Right cardiac atrium (tissue), 5 donors: ENCODE measurements around the gene LCE1F. TPM values are rescaled to one million over a fixed set of nuclear protein-coding genes. Genes with fewer than 3 reads are reported as not detected.
A peak's percentile ranks its signal among the peaks of the same experiment; 100 is the strongest.

Experiments
- ATAC-seq, 2 donors: fragments of 200-7000 bp; cut with Tn5 transposase; one replicate each; pipeline versions ENCODE4 v1.8.0 to v1.9.1; 2020; ENCODE audit warnings: moderate library complexity in 2 of 2, mild to moderate bottlenecking in 1 of 2
- DNase-seq, 3 donors: peaks; one replicate each; pipeline ENCODE4 v3.0.0-alpha.2; 2020
- H3K27ac ChIP-seq: one replicate; pipeline ENCODE4 v1.5.1; 2013; ENCODE audit warnings: mild to moderate bottlenecking, low read length, control low read depth, moderate library complexity
- H3K27me3 ChIP-seq: one replicate; pipeline ENCODE4 v1.6.1; 2013; ENCODE audit not compliant: control insufficient read depth, insufficient read depth
- H3K4me1 ChIP-seq: one replicate; pipeline ENCODE4 v1.6.1; 2013; ENCODE audit warnings: low read length; ENCODE audit not compliant: control insufficient read depth, insufficient read depth
- H3K4me3 ChIP-seq: one replicate; pipeline ENCODE4 v1.5.1; 2013; ENCODE audit warnings: low read length, control low read depth
- H3K9me3 ChIP-seq: one replicate; pipeline ENCODE4 v1.6.1; 2013; ENCODE audit warnings: low read length; ENCODE audit not compliant: control insufficient read depth
- WGBS: extraction: QIAGEN DNeasy Blood & Tissue Kit; methylation state at CpG from one replicate; pipeline ENCODE4 v1.1.7; 2013; 5-methylcytosine and 5-hydroxymethylcytosine counted together
- intact Hi-C, 4 donors: fragments of 100-400 bp; cut with DNase I; formaldehyde crosslinking; loops; one replicate each; pipeline versions ENCODE4 v1.11.0 to v1.14.0; 2022 to 2023
- polyA plus RNA-seq: library from polyadenylated mRNA; stranded (reverse); fragments of 200-250 nt; gene quantifications from one replicate; pipeline ENCODE4 v1.2.3, GENCODE V29; 2013
- total RNA-seq, 4 donors: library from RNA; stranded (reverse); fragmentation: NEBNext Ultra II Directional; extraction: Animal tissue kit (Norgen Biotek cat#: 25700); gene quantifications; one replicate each; pipeline ENCODE4 v1.2.1, GENCODE V29; 2021
- donor health status: healthy with polysubstance abuse.
- donor health status: DM: no; HTN: yes; CAD: no.
- donor health status: DM: no; HTN: no; CAD: no.
- donor health status: DM: no; HTN: yes; CAD: no; lungs with severe emphysema.
- donor health status: DM: yes; HTN: yes; CAD: no.

LCE1F gene
- total and polyA plus RNA-seq, 5 donors = not detected

- no peaks in the 10 kb centered on the region for H3K9me3 ChIP-seq
- H3K4me3 ChIP-seq = no peak overlapping the region
- H3K4me1 ChIP-seq = no peaks in the 10 kb centered on the region
- H3K27me3 ChIP-seq = no peaks in the 10 kb centered on the region
- 52% methylated on average over 4 of the region's 4 CpGs for WGBS
- DNase-seq (peak in 1 of 3 donors; percentile 11), ATAC-seq (no peak)
- no peak overlapping the region for H3K27ac ChIP-seq
- intact Hi-C loops = no loop called here
Measured at GRCh38 chr1:152777510-152778137, 2.7 kb downstream of the LCE1F start.

- H3K9me3 ChIP-seq = no peaks in the 10 kb centered on the region
- H3K27ac ChIP-seq = no peak overlapping the region
- no peak overlapping the region for H3K4me3 ChIP-seq
- WGBS = 50% methylated on average over 2 of the region's 2 CpGs
- ATAC-seq (no peak), DNase-seq (no peak)
- H3K27me3 ChIP-seq = no peaks in the 10 kb centered on the region
- intact Hi-C loops = no loop called here
- no peaks in the 10 kb centered on the region for H3K4me1 ChIP-seq
Measured at GRCh38 chr1:152783095-152783494, 8.2 kb downstream of the LCE1F start.

GRCh38 chr1:152786077-152786476 is 11.1 kb downstream of the LCE1F start, which contains the start of gene LCE1E:
TSS of gene LCE1E (plus strand) at chr1:152786257. CDS start at chr1:152787300, 1,043 bp downstream.
- ATAC-seq = no peak
- no peaks in the 10 kb centered on the region for H3K27me3 ChIP-seq
- H3K4me3 ChIP-seq = no peak within 1 kb of the TSS

GRCh38 chr1:152795686-152796085 is 20.7 kb downstream of the LCE1F start:
- H3K27ac ChIP-seq = no peak overlapping the region
- intact Hi-C loops = no loop called here
- ATAC-seq (no peak), DNase-seq (no peak)
- no peaks in the 10 kb centered on the region for H3K27me3 ChIP-seq
- WGBS = 60% methylated on average over 4 of the region's 4 CpGs
- H3K9me3 ChIP-seq = no peaks in the 10 kb centered on the region
- H3K4me1 ChIP-seq = no peaks in the 10 kb centered on the region
- H3K4me3 ChIP-seq = no peak overlapping the region

More at GRCh38 chr1:152786077-152786476, 11.1 kb downstream of the LCE1F start, which contains the start of gene LCE1E:
- H3K27ac ChIP-seq = no peak within 1 kb of the TSS
- intact Hi-C loops = no loop called here
- 26% methylated on average over 2 of the region's 2 CpGs for WGBS
- DNase-seq = no peak
- H3K9me3 ChIP-seq = no peaks in the 10 kb centered on the region
- no peaks in the 10 kb centered on the region for H3K4me1 ChIP-seq

GRCh38 chr1:152796421-152796820 is 21.5 kb downstream of the LCE1F start, which contains the start of gene LCE1D:
TSS of gene LCE1D (plus strand) at chr1:152796721. CDS start at chr1:152797795, 1,074 bp downstream.
- WGBS = 46% methylated on average over 3 of the region's 3 CpGs
- intact Hi-C loops = no loop called here
- ATAC-seq = no peak

GRCh38 chr1:152801333-152801732 is 26.4 kb downstream of the LCE1F start:
- no peaks in the 10 kb centered on the region for H3K4me1 ChIP-seq
- WGBS = 52% methylated on average over 1 of the region's 1 CpG
- DNase-seq (no peak), ATAC-seq (no peak)
- H3K27ac ChIP-seq = no peak overlapping the region
- no peaks in the 10 kb centered on the region for H3K27me3 ChIP-seq
- intact Hi-C loops = no loop called here
- no peak overlapping the region for H3K4me3 ChIP-seq
- H3K9me3 ChIP-seq = no peaks in the 10 kb centered on the region

More at GRCh38 chr1:152796421-152796820, 21.5 kb downstream of the LCE1F start, which contains the start of gene LCE1D:
- DNase-seq = no peak
- no peaks in the 10 kb centered on the region for H3K9me3 ChIP-seq
- H3K27me3 ChIP-seq = no peaks in the 10 kb centered on the region
- no peak within 1 kb of the TSS for H3K4me3 ChIP-seq
- H3K4me1 ChIP-seq = no peaks in the 10 kb centered on the region
- no peak within 1 kb of the TSS for H3K27ac ChIP-seq

GRCh38 chr1:152806576-152806975 is 31.6 kb downstream of the LCE1F start, which contains the start of gene LCE1C:
TSS of gene LCE1C (minus strand) at chr1:152806651. CDS start at chr1:152805478, 1,173 bp downstream.
- WGBS = 57% methylated on average over 3 of the region's 3 CpGs
- no peak within 1 kb of the TSS for H3K4me3 ChIP-seq
- H3K27ac ChIP-seq = no peak within 1 kb of the TSS
- intact Hi-C loops = no loop called here
- no peaks in the 10 kb centered on the region for H3K27me3 ChIP-seq
- ATAC-seq (no peak), DNase-seq (no peak)
- no peaks in the 10 kb centered on the region for H3K9me3 ChIP-seq
- H3K4me1 ChIP-seq = no peaks in the 10 kb centered on the region

GRCh38 chr1:152811050-152811449 is 36.1 kb downstream of the LCE1F start:
- Histone ChIP-seq H3K4me1 (no peaks in the 10 kb centered on the region), H3K4me3 (no peak overlapping the region), H3K27ac (no peak overlapping the region), H3K9me3 (no peaks in the 10 kb centered on the region), H3K27me3 (no peaks in the 10 kb centered on the region)
- WGBS = 68% methylated on average over 2 of the region's 2 CpGs
- DNase-seq = no peak
- ATAC-seq = no peak
- intact Hi-C loops = no loop called here

- ATAC-seq (no peak), DNase-seq (no peak)
- no peaks in the 10 kb centered on the region for H3K27me3 ChIP-seq
- no peak within 1 kb of the TSS for H3K27ac ChIP-seq
- H3K4me1 ChIP-seq = no peaks in the 10 kb centered on the region
- H3K9me3 ChIP-seq = no peaks in the 10 kb centered on the region
- intact Hi-C loops = no loop called here
- 88% methylated on average over 2 of the region's 2 CpGs for WGBS
- no peak within 1 kb of the TSS for H3K4me3 ChIP-seq
Measured at GRCh38 chr1:152811671-152812070, 36.7 kb downstream of the LCE1F start, which contains the start of gene LCE1B. TSS of gene LCE1B (plus strand) at chr1:152811971. CDS start at chr1:152812447, 476 bp downstream.

- no peak for ATAC-seq
- Histone ChIP-seq H3K4me3 (no peak overlapping the region), H3K27ac (no peak overlapping the region), H3K9me3 (no peaks in the 10 kb centered on the region), H3K4me1 (no peaks in the 10 kb centered on the region), H3K27me3 (no peaks in the 10 kb centered on the region)
- DNase-seq = no peak
- intact Hi-C loops = no loop called here
- WGBS = 81% methylated on average over 6 of the region's 6 CpGs
Measured at GRCh38 chr1:152817309-152817708, 42.4 kb downstream of the LCE1F start.

GRCh38 chr1:152823294-152823693 is 48.4 kb downstream of the LCE1F start:
- Histone ChIP-seq H3K27ac (no peak overlapping the region), H3K9me3 (no peaks in the 10 kb centered on the region), H3K4me3 (no peak overlapping the region), H3K4me1 (no peaks in the 10 kb centered on the region), H3K27me3 (peaks cover 2% of the 10 kb centered on the region)
- intact Hi-C loops = no loop called here
- DNase-seq = no peak
- no peak for ATAC-seq
- 31% methylated on average over 5 of the region's 5 CpGs for WGBS
